ENCODE measurements around the gene TGDS. TPM values are rescaled to one million over a fixed set of nuclear protein-coding genes. Genes with fewer than 3 reads are reported as not detected.

The TGDS gene
- total RNA-seq, 2 experiments from 2014 or later = 14.0 to 15.5 TPM

DNA sequence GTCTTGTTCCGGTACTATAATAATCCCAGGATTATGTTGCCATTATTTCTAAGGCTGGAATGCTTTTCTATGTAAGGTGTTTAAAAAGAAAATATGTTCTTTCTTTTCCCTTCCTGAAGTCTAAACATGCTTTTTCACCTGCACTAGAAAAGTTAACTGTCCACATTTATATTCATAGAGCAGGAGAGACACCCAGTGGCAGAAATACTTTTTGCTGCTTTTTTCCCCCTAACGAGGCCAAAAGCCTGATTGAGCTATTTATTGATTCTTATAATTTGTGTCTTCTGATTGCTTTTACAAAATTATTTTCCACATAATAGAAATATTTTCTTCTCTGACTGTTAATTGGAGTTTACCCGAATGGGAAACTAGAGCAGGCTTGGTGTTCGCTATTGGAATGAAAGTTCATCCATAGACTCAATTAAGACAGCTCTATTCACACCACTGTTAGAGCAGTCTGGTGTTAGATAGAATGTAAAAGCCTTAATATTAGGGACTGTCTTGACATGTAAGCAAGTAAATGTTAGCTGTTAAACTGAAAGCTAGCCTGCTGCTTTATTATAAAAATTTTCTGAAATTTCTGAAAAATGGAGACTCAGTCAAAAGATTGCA is 21.5 kb upstream of the TGDS start:
- CTCF ChIA-PET = interaction anchor here (0.6 to 7.8 kb wide), 22 partner anchors 10 to 350 kb away, joined by 3 to 141 read pairs (median 3); partner anchors contain the start of gene TGDS
- Mint-ChIP-seq H3K4me3 (no peak overlapping the region), H3K36me3 (ENCODE audit: low read depth) (peaks cover 24% of the 10 kb centered on the region), H3K27me3 (ENCODE audit: low read depth) (no peaks in the 10 kb centered on the region), H3K9me3 (no peaks in the 10 kb centered on the region), H3K27ac (no peak overlapping the region), H3K4me1 (ENCODE audit: low read depth) (peaks cover 17% of the 10 kb centered on the region)
- intact Hi-C loops (cut with micrococcal nuclease) = loop anchor here (1.0 to 2.0 kb wide), 4 partner anchors 93 to 787 kb away; no protein-coding TSS in a partner anchor
- DNase-seq = peak; percentile 43

DNA sequence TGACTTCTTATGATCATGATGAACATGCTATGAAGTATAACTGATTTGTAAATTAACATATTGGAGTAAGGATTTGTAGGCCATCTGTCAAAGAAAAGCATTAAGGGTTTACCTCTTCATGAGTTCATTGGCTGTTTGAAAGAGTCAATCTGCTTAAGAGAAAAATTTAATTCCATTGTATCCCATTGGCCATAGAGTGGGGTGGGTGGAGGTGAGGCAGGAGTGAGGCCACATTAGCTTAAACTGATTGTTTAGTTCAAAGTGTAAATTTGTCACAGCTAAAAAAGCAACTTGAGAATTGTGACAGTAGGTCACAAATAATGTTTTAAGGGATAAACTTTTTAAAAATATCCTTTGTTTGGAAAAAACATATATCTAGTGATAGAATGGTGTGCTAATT is 17.1 kb upstream of the TGDS start:
- H3K27me3 Mint-ChIP-seq (ENCODE audit: low read depth) = no peaks in the 10 kb centered on the region
- peaks cover 22% of the 10 kb centered on the region for H3K4me1 Mint-ChIP-seq (ENCODE audit: low read depth)
- CTCF ChIA-PET = interaction anchor here (2.2 kb wide), 1 partner anchor 177 kb away, joined by 11 read pairs; no protein-coding TSS in a partner anchor
- H3K36me3 Mint-ChIP-seq (ENCODE audit: low read depth) = peaks cover 25% of the 10 kb centered on the region
- no peak overlapping the region for H3K27ac Mint-ChIP-seq
- no peaks in the 10 kb centered on the region for H3K9me3 Mint-ChIP-seq
- no peak for DNase-seq
- H3K4me3 Mint-ChIP-seq = no peak overlapping the region
- intact Hi-C loops (cut with micrococcal nuclease) = no loop called here

- Mint-ChIP-seq H3K36me3 (ENCODE audit: low read depth) (peaks cover 29% of the 10 kb centered on the region), H3K4me3 (no peak overlapping the region), H3K9me3 (no peaks in the 10 kb centered on the region), H3K27ac (no peak overlapping the region), H3K4me1 (ENCODE audit: low read depth) (peaks cover 30% of the 10 kb centered on the region), H3K27me3 (ENCODE audit: low read depth) (no peaks in the 10 kb centered on the region)
- intact Hi-C loops (cut with micrococcal nuclease) = no loop called here
- CTCF ChIA-PET = no interaction called here
- no peak for DNase-seq
These were observed 16.1 kb upstream of the TGDS start for GRCh38 chr13:94612050-94612449.

GRCh38 chr13:94610475-94610874 is 14.5 kb upstream of the TGDS start:
- intact Hi-C loops (cut with micrococcal nuclease) = no loop called here
- CTCF ChIA-PET = no interaction called here

GRCh38 chr13:94609196-94609595 is 13.2 kb upstream of the TGDS start:
- peaks cover 37% of the 10 kb centered on the region for H3K36me3 Mint-ChIP-seq (ENCODE audit: low read depth)
- CTCF ChIA-PET = interaction anchor here (0.8 kb wide), 1 partner anchor 13 kb away, joined by 4 read pairs; the partner anchor contains the start of gene TGDS
- no peaks in the 10 kb centered on the region for H3K27me3 Mint-ChIP-seq (ENCODE audit: low read depth)
- intact Hi-C loops (cut with micrococcal nuclease) = no loop called here
- H3K9me3 Mint-ChIP-seq = no peaks in the 10 kb centered on the region
- H3K27ac Mint-ChIP-seq = no peak overlapping the region
- DNase-seq = no peak
- H3K4me1 Mint-ChIP-seq (ENCODE audit: low read depth) = peaks cover 32% of the 10 kb centered on the region
- no peak overlapping the region for H3K4me3 Mint-ChIP-seq

More at GRCh38 chr13:94610475-94610874, 14.5 kb upstream of the TGDS start:
- Mint-ChIP-seq H3K4me3 (no peak overlapping the region), H3K4me1 (ENCODE audit: low read depth) (peaks cover 31% of the 10 kb centered on the region), H3K27me3 (ENCODE audit: low read depth) (no peaks in the 10 kb centered on the region), H3K27ac (no peak overlapping the region), H3K9me3 (no peaks in the 10 kb centered on the region), H3K36me3 (ENCODE audit: low read depth) (peaks cover 40% of the 10 kb centered on the region)
- no peak for DNase-seq

DNA sequence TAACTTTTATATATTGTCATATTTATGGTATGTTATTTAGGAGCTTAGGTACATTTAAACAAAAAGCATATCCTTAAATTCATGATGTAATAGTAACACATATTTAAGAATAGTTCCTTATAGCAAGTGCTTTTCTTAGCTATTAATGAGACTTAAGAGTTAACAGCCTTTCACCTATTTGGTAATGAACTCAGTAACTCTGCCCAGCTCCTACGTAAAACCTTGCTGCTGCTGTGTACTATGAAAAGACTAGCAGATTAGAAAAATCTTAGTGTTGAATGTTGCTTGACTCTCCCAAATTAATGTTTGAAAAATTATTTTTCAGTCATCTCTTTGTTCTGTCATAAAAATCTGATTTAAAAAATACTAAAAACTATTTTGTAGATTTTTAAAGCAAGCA is 12.6 kb upstream of the TGDS start:
- no peaks in the 10 kb centered on the region for H3K9me3 Mint-ChIP-seq
- CTCF ChIA-PET = interaction anchor here (0.8 kb wide), 1 partner anchor 13 kb away, joined by 4 read pairs; the partner anchor contains the start of gene TGDS
- peaks cover 36% of the 10 kb centered on the region for H3K36me3 Mint-ChIP-seq (ENCODE audit: low read depth)
- H3K27ac Mint-ChIP-seq = no peak overlapping the region
- intact Hi-C loops (cut with micrococcal nuclease) = no loop called here
- no peak for DNase-seq
- H3K4me1 Mint-ChIP-seq (ENCODE audit: low read depth) = peaks cover 33% of the 10 kb centered on the region
- no peak overlapping the region for H3K4me3 Mint-ChIP-seq
- H3K27me3 Mint-ChIP-seq (ENCODE audit: low read depth) = no peaks in the 10 kb centered on the region

DNA sequence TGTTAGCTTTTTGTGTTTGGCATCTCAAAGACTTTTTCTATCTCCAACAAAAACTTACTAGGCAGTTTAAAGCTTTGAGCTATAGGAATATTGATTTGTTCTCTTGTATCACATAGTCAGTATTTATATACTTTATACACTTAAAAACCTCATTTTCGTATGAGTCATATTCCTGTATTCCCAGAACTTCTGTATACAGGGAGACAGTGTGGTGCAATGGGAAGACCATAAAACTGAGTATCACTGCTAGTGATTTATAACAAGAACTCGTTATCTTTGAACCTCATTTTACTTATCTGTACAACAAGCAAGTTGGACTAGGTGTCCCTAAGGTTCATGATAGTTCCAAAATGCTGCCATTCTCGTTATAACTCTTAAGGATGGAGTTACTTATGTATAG is 12.0 kb upstream of the TGDS start:
- H3K4me3 Mint-ChIP-seq = no peak overlapping the region
- peaks cover 35% of the 10 kb centered on the region for H3K36me3 Mint-ChIP-seq (ENCODE audit: low read depth)
- H3K9me3 Mint-ChIP-seq = no peaks in the 10 kb centered on the region
- intact Hi-C loops (cut with micrococcal nuclease) = no loop called here
- peaks cover 36% of the 10 kb centered on the region for H3K4me1 Mint-ChIP-seq (ENCODE audit: low read depth)
- DNase-seq = no peak
- CTCF ChIA-PET = interaction anchor here (0.5 kb wide), 1 partner anchor 278 kb away, joined by 5 read pairs; no protein-coding TSS in a partner anchor
- H3K27me3 Mint-ChIP-seq (ENCODE audit: low read depth) = no peaks in the 10 kb centered on the region
- H3K27ac Mint-ChIP-seq = no peak overlapping the region

- no peak for DNase-seq
- Mint-ChIP-seq H3K36me3 (ENCODE audit: low read depth) (peaks cover 34% of the 10 kb centered on the region), H3K4me3 (no peak overlapping the region), H3K27ac (no peak overlapping the region), H3K27me3 (ENCODE audit: low read depth) (no peaks in the 10 kb centered on the region), H3K4me1 (ENCODE audit: low read depth) (peaks cover 42% of the 10 kb centered on the region), H3K9me3 (no peaks in the 10 kb centered on the region)
- CTCF ChIA-PET = no interaction called here
- intact Hi-C loops (cut with micrococcal nuclease) = no loop called here
These were observed 11.1 kb upstream of the TGDS start for GRCh38 chr13:94607056-94607455.

DNA sequence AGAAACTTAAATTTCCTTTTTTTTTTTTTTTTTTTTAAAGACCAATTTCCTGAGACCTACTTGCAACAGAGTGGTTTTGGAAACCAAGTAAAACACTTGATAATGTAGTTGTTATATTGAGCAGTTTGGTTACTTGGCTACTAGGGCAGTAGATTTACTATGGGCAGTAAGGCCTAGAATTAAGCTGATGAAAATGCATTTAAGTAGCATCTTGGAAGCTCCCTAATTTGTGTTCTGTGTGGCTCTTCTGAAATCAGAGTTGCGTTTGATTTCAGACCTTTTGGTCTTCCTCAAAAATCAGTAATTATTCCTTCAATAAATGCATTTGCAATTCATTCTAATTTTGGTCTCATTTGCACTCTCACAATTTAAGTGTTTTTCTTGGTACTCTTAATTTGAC is 6.5 kb upstream of the TGDS start:
- intact Hi-C loops (cut with micrococcal nuclease) = loop anchor here (5.0 kb wide), 1 partner anchor 275 kb away; no protein-coding TSS in a partner anchor
- H3K4me1 Mint-ChIP-seq (ENCODE audit: low read depth) = peaks cover 41% of the 10 kb centered on the region
- H3K4me3 Mint-ChIP-seq = peak overlapping the region; percentile 86
- H3K27ac Mint-ChIP-seq = peak overlapping the region; percentile 84
- H3K27me3 Mint-ChIP-seq (ENCODE audit: low read depth) = no peaks in the 10 kb centered on the region
- H3K36me3 Mint-ChIP-seq (ENCODE audit: low read depth) = peaks cover 17% of the 10 kb centered on the region
- CTCF ChIA-PET = interaction anchor here (0.6 to 1.4 kb wide), 4 partner anchors 15 to 688 kb away, joined by 3 to 8 read pairs (median 4); no protein-coding TSS in a partner anchor
- no peak for DNase-seq
- H3K9me3 Mint-ChIP-seq = peaks cover 5% of the 10 kb centered on the region

DNA sequence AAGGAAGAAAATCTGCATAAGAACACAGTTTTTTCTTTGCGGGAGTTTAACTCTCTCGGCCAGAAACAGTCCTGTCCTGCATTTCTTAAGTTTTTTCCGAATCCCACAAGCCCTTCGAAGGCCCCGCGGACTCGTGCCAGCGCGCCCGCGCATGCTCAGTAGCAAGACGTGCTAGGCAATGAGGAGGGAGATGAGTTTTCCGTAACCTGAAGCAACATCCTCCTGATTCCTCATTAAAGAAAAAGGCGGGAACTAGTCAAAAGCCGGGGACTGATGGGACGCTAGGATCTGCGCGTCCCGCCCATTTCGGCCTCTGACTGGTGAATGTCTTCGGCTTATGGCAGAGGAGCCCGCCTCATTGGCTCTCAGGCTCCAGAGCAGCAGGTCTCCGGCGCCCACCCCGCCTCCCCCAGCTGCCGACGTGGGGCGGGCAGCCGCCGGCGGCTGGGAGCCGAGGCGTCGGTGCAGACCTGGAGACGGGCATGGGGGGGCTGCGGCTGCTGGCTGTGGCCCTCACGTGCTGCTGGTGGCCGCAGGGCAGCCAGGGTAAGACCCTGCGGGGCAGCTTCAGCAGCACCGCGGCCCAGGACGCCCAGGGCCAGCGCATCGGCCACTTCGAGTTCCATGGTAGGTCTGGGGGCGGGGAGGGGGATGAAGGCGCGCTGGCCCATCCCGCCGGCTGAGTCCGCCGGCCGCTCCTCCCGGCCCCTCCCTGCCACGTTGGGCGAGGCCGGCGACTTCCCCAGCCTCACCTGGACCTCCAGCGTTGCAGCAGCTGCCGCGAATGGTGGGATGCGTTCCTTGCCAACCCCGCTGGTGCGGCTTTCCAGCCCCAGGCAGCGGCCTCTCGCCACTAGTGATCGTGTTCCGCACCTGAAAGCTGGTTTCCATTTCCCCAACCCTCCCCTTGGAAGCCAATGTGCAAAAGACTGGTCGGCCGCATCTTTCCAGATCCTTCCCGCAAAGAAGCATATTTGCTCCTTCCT is 5.8 kb upstream of the TGDS start, which contains the start of gene GPR180:
Gene GPR180, plus strand, starts transcription at position 412 of the 986 bp plus-strand sequence. Its CDS starts 71 bp downstream, at position 483.
- CTCF ChIA-PET = interaction anchor here (0.5 to 1.4 kb wide), 4 partner anchors 16 to 871 kb away, joined by 3 to 8 read pairs (median 4); no protein-coding TSS in a partner anchor
- DNase-seq = peak; percentile 94
- intact Hi-C loops (cut with micrococcal nuclease) = loop anchor here (1.0 to 5.0 kb wide), 4 partner anchors 52 to 1075 kb away; partner anchors contain the start of gene DNAJC3
- no peaks in the 10 kb centered on the region for H3K27me3 Mint-ChIP-seq (ENCODE audit: low read depth)
- peaks cover 11% of the 10 kb centered on the region for H3K36me3 Mint-ChIP-seq (ENCODE audit: low read depth)
- H3K4me3 Mint-ChIP-seq = peak within 1 kb of the TSS; percentile 86
- peak within 1 kb of the TSS; percentile 84 for H3K27ac Mint-ChIP-seq
- H3K4me1 Mint-ChIP-seq (ENCODE audit: low read depth) = peaks cover 34% of the 10 kb centered on the region
- H3K9me3 Mint-ChIP-seq = peaks cover 5% of the 10 kb centered on the region

GRCh38 chr13:94599877-94600276 is 3.9 kb upstream of the TGDS start:
- CTCF ChIA-PET = interaction anchor here (0.6 kb wide), 1 partner anchor 145 kb away, joined by 3 read pairs; no protein-coding TSS in a partner anchor
- H3K27ac Mint-ChIP-seq = no peak overlapping the region
- no peak overlapping the region for H3K4me3 Mint-ChIP-seq
- H3K36me3 Mint-ChIP-seq (ENCODE audit: low read depth) = peaks cover 6% of the 10 kb centered on the region
- H3K27me3 Mint-ChIP-seq (ENCODE audit: low read depth) = no peaks in the 10 kb centered on the region
- peaks cover 5% of the 10 kb centered on the region for H3K9me3 Mint-ChIP-seq
- no peak for DNase-seq
- intact Hi-C loops (cut with micrococcal nuclease) = loop anchor here (2.0 to 5.0 kb wide), 2 partner anchors 273 to 1077 kb away; partner anchors contain the start of gene DNAJC3
- H3K4me1 Mint-ChIP-seq (ENCODE audit: low read depth) = peaks cover 34% of the 10 kb centered on the region

GRCh38 chr13:94598281-94598680 is 2.3 kb upstream of the TGDS start:
- Mint-ChIP-seq H3K27ac (no peak overlapping the region), H3K4me3 (no peak overlapping the region), H3K27me3 (ENCODE audit: low read depth) (no peaks in the 10 kb centered on the region), H3K9me3 (peaks cover 5% of the 10 kb centered on the region), H3K36me3 (ENCODE audit: low read depth) (peaks cover 12% of the 10 kb centered on the region), H3K4me1 (ENCODE audit: low read depth) (peaks cover 38% of the 10 kb centered on the region)
- DNase-seq = no peak
- intact Hi-C loops (cut with micrococcal nuclease) = no loop called here
- CTCF ChIA-PET = no interaction called here
